Glomerular endothelial cell (primary cell): ENCODE data around the gene EPHB2. TPM values are rescaled to one million over a fixed set of nuclear protein-coding genes. Genes with fewer than 3 reads are reported as not detected.

Source experiments
- DNase-seq: peaks from one replicate; pipeline ENCODE4 v3.0.0-alpha.2; 2011; ENCODE audit warnings: low read depth, low spot score; ENCODE audit errors: extremely low read depth
- total RNA-seq: library from RNA; depleted of rRNA; stranded (reverse); fragments of >200 nt; gene quantifications from 2 replicates; pipeline ENCODE4 v1.2.3, GENCODE V29; 2015

Gene EPHB2
- total RNA-seq, 1 donor from 2014 or later = 71.1 TPM

GRCh38 chr1:22721122-22721873 is 10.7 kb downstream of the EPHB2 start:
- DNase-seq = no peak

GRCh38 chr1:22722901-22723550 is 12.4 kb downstream of the EPHB2 start:
- DNase-seq = no peak

- DNase-seq = no peak
Observed at GRCh38 chr1:22727873-22728272, 17.2 kb downstream of the EPHB2 start.

- no peak for DNase-seq
Observed at GRCh38 chr1:22728751-22729399, 18.2 kb downstream of the EPHB2 start.

- no peak for DNase-seq
Observed at GRCh38 chr1:22729400-22729773, 18.7 kb downstream of the EPHB2 start.

- DNase-seq = no peak
Observed at GRCh38 chr1:22729912-22730311, 19.3 kb downstream of the EPHB2 start.

GRCh38 chr1:22731924-22732720 is 21.5 kb downstream of the EPHB2 start:
- DNase-seq = no peak

GRCh38 chr1:22733643-22734042 is 23.0 kb downstream of the EPHB2 start:
- no peak for DNase-seq

- DNase-seq = no peak
Observed at GRCh38 chr1:22736501-22737080, 26.0 kb downstream of the EPHB2 start.

GRCh38 chr1:22737374-22738068 is 26.9 kb downstream of the EPHB2 start:
- DNase-seq = no peak

GRCh38 chr1:22738069-22738435 is 27.4 kb downstream of the EPHB2 start:
- no peak for DNase-seq

- DNase-seq = no peak
Observed at GRCh38 chr1:22738522-22738921, 27.9 kb downstream of the EPHB2 start.

GRCh38 chr1:22739648-22740385 is 29.2 kb downstream of the EPHB2 start:
- DNase-seq = no peak

GRCh38 chr1:22741118-22741517 is 30.5 kb downstream of the EPHB2 start:
- no peak for DNase-seq

GRCh38 chr1:22745669-22746585 is 35.3 kb downstream of the EPHB2 start:
- no peak for DNase-seq

GRCh38 chr1:22747021-22747734 is 36.5 kb downstream of the EPHB2 start:
- no peak for DNase-seq

- DNase-seq = no peak
Observed at GRCh38 chr1:22747735-22748073, 37.1 kb downstream of the EPHB2 start.

- no peak for DNase-seq
Observed at GRCh38 chr1:22749503-22749902, 38.9 kb downstream of the EPHB2 start.
